SU-DHL-6 (cell line): ENCODE results near the gene FCMR.

Experiments used
- H2AFZ ChIP-seq: fragments of 200-600 bp; sonication (generic); 2 replicates; pipeline ENCODE4 v1.6.1; 2014; ENCODE audit warnings: low read depth, mild to moderate bottlenecking, moderate library complexity, mixed read lengths, antibody characterized with exemption, low read length; ENCODE audit not compliant: severe bottlenecking
- H3F3A ChIP-seq: fragments of 200-600 bp; shearing (Covaris generic); 2 replicates; pipeline ENCODE4 v1.6.0; 2016; ENCODE audit warnings: antibody characterized with exemption, mild to moderate bottlenecking; ENCODE audit not compliant: insufficient read depth
- H3K27ac ChIP-seq: fragments of 200-600 bp; sonication (generic); 2 replicates; pipeline ENCODE4 v1.5.1; 2016; ENCODE audit warnings: low read depth, mild to moderate bottlenecking, low read length, moderate library complexity, mixed read lengths
- H3K27me3 ChIP-seq: fragments of 200-600 bp; sonication (generic), shearing (Covaris generic); 2 replicates; pipeline ENCODE4 v1.6.0; 2014; ENCODE audit warnings: mild to moderate bottlenecking, low read length
- H3K36me3 ChIP-seq: fragments of 200-600 bp; sonication (generic); 2 replicates; pipeline ENCODE4 v1.6.1; 2014; ENCODE audit warnings: mild to moderate bottlenecking, low read length, mixed read lengths
- H3K4me2 ChIP-seq: fragments of 300-600, 200-600 bp; shearing (Covaris generic), sonication (generic); 2 replicates; pipeline ENCODE4 v1.6.0; 2014; ENCODE audit warnings: low read length, low read depth, mild to moderate bottlenecking; ENCODE audit not compliant: poor library complexity, severe bottlenecking
- H3K4me3 ChIP-seq: fragments of 200-600 bp; sonication (generic); 2 replicates; pipeline ENCODE4 v1.5.1; 2014; ENCODE audit warnings: antibody characterized with exemption, low read length, mild to moderate bottlenecking, mixed read lengths; ENCODE audit not compliant: insufficient read depth, poor library complexity, severe bottlenecking
- H3K79me2 ChIP-seq: fragments of 200-600 bp; sonication (generic); 2 replicates; pipeline ENCODE4 v1.6.1; 2014; ENCODE audit warnings: mild to moderate bottlenecking, low read length, moderate library complexity; ENCODE audit not compliant: insufficient read depth
- H3K9ac ChIP-seq: fragments of 200-600 bp; sonication (generic); 2 replicates; pipeline ENCODE4 v1.7.0; 2014; ENCODE audit warnings: mild to moderate bottlenecking, low read length
- H3K9me2 ChIP-seq: fragments of 200-600 bp; sonication (generic); replicated peaks from 2 replicates; pipeline ENCODE4 v1.6.1; 2014; ENCODE audit warnings: low read length; ENCODE audit not compliant: insufficient read depth
- H3K9me3 ChIP-seq: fragments of 200-600 bp; sonication (generic); 2 replicates; pipeline ENCODE4 v1.6.1; 2014; ENCODE audit warnings: low read length, mixed read lengths; ENCODE audit not compliant: insufficient read depth
- H4K20me1 ChIP-seq: fragments of 200-600 bp; sonication (generic); 2 replicates; pipeline ENCODE4 v1.6.1; 2014; ENCODE audit warnings: low read depth, mild to moderate bottlenecking, antibody characterized with exemption, low read length, moderate library complexity, mixed read lengths
- CTCF ChIP-seq: fragments of 200-600 bp; sonication (generic); IDR thresholded peaks from one replicate; pipeline ENCODE4 v1.5.1; 2017; ENCODE audit warnings: antibody characterized with exemption, mild to moderate bottlenecking, low read length, moderate library complexity; ENCODE audit not compliant: insufficient read depth, poor library complexity, severe bottlenecking
- EZH2phosphoT487 ChIP-seq: fragments of 200-600 bp; sonication (generic), shearing (Covaris generic); conservative IDR thresholded peaks from 2 replicates; pipeline ENCODE4 v1.6.1; 2018; ENCODE audit warnings: mild to moderate bottlenecking, antibody characterized with exemption, low read length, moderate library complexity, mixed read lengths

The FCMR gene

DNA sequence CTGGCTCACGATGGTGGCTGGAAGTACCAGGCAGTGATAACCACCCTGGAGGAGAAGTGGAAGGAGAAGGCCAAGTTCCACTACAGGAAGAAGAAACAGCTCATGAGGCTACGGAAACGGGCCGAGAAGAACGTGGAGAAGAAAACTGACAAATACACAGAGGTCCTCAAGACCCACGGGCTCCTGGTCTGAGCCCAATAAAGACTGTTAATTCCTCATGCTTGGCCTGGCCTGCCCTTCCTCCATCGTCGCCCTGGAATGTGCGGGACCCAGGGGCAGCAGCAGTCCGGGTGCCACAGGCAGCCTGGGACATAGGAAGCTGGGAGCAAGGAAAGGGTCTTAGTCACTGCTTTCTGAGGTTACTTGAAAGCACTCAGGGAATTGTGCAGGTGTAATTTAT, 13.7 kb downstream of the FCMR start:
- no peak overlapping the region for H2AFZ ChIP-seq
- H4K20me1 ChIP-seq = no peaks in the 10 kb centered on the region
- no peaks in the 10 kb centered on the region for H3K9me2 ChIP-seq
- H3K9me3 ChIP-seq = no peaks in the 10 kb centered on the region
- H3K4me2 ChIP-seq = no peak overlapping the region
- no peaks in the 10 kb centered on the region for H3K36me3 ChIP-seq
- no peak for TF ChIP-seq EZH2phosphoT487
- TF ChIP-seq CTCF = no peak
- no peak overlapping the region for H3K27ac ChIP-seq
- H3F3A ChIP-seq = no peaks in the 10 kb centered on the region
- H3K4me3 ChIP-seq = no peak overlapping the region
- peaks cover 3% of the 10 kb centered on the region; the same call in 1 of the 2 replicates for H3K27me3 ChIP-seq
- H3K9ac ChIP-seq = no peak overlapping the region
- no peaks in the 10 kb centered on the region for H3K79me2 ChIP-seq

DNA sequence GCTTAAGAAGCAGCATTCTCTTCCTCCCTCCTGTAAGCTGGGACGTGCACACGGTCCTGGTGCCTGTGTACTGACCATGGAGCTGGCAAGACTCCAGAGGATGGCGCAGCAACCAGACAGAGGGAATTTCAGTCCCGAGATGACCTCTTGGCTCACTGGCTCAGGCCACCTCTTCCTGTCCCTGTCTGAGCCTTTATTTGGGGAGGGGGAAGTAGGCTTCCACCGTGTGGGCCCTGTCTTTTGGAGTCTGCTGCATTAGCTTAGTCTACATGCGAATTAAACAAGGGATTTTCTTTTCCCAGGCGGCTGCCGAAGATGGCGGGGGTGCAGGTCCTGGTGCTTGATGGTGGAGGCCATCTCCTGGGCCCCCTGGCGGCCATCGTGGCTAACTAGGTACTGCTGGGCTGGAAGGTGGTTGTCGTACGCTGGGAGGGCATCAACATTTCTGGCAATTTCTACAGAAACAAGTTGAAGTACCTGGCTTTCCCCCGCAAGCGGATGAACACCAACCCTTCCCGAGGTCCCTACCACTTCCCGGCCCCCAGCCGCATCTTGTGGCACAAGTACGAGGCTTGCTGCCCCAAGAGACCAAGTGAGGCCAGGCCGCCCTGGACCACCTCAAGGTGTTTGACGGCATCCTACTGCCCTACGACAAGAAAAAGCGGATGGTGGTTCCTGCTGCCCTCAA, 14.3 kb downstream of the FCMR start:
- Histone ChIP-seq H3K9me3 (no peaks in the 10 kb centered on the region), H3K4me2 (no peak overlapping the region), H3K9me2 (no peaks in the 10 kb centered on the region), H3K27me3 (peaks cover 3% of the 10 kb centered on the region; the same call in 1 of the 2 replicates), H3K9ac (no peak overlapping the region), H3K27ac (no peak overlapping the region), H3F3A (no peaks in the 10 kb centered on the region), H4K20me1 (no peaks in the 10 kb centered on the region), H3K36me3 (no peaks in the 10 kb centered on the region), H3K4me3 (no peak overlapping the region), H2AFZ (no peak overlapping the region), H3K79me2 (no peaks in the 10 kb centered on the region)
- TF ChIP-seq EZH2phosphoT487 (no peak), CTCF (no peak)

DNA sequence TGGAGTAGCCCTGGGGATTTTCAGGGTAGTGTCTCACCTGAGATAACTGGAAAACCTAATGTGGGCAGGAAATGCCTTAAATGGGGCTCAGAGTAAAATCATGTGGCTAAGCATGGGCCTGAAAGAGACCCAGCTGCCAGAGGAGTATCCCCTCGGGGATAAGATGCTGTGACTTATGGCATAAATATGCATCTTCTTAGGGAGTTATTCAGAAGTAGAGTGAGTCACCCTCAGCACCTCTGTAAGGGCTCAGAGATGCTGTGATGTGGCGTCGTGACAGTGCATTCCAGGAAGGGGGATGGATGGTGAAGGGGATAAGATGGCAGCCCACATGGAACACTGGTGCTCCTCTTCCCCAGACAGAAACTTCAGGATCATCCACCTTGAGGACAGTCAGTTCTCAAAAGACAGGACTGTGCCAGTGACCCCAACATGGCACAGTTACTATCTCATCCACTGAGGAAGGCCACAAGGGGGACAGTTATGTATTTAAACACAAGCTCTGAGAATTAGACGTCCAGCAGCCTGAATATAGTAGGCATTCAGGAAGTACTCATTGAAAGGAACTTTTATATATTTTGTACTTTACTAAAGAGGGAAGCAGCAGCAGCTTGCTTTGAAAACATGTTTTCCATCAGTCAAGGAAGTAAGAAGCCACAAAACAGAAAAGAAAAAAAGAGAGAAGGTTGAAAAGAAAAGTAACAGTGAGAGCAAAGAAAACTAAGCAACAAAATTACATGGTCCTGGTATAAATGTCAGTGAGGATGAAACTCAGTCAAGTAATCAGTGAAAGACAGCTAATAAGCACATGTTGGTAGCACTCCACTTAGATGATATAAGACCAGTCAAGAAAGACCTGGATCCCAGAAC, 16.2 kb downstream of the FCMR start:
- no peak overlapping the region for H3K27ac ChIP-seq
- H3K9me2 ChIP-seq = no peaks in the 10 kb centered on the region
- no peaks in the 10 kb centered on the region for H3K79me2 ChIP-seq
- TF ChIP-seq EZH2phosphoT487 = no peak
- no peak for TF ChIP-seq CTCF
- H3F3A ChIP-seq = no peaks in the 10 kb centered on the region
- H2AFZ ChIP-seq = no peak overlapping the region
- no peak overlapping the region for H3K4me3 ChIP-seq
- no peaks in the 10 kb centered on the region for H4K20me1 ChIP-seq
- H3K9me3 ChIP-seq = no peaks in the 10 kb centered on the region
- H3K27me3 ChIP-seq = peaks cover 3% of the 10 kb centered on the region; the same call in 1 of the 2 replicates
- H3K9ac ChIP-seq = no peak overlapping the region
- no peak overlapping the region for H3K4me2 ChIP-seq
- H3K36me3 ChIP-seq = no peaks in the 10 kb centered on the region
